Measurements from ENCODE around the gene PPP6R3. TPM values are rescaled to one million over a fixed set of nuclear protein-coding genes. Genes with fewer than 3 reads are reported as not detected.

Gene PPP6R3
- total and polyA plus RNA-seq, 10 of the 15 experiments (the other 5 are each of a cell fraction or from before 2014, with no cell fraction given), result 12.4 to 123 (median 74.1) TPM

DNA sequence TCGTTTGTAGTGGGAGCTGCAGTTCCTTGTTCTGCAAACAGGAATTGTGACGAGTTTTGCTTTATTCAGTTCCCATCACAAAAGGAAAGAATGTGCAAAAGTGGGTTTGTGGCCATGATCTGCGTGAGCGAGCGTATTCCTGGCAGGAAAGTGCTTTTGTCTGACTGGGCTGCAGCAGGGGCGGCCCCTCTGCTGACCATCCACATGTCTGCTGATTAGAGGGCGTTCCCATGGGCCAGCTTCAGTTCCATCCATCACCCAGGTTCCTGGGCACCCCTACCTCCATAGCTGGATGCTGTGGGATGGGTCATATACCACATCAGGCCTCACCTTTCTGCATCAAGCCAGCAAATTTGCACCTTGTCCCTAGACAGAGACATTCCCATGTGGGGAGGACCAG lies 194.9 kb downstream of the PPP6R3 start (continued):
- TF ChIP-seq PRDM15 (CRISPR knock-in tag; IDR thresholded peaks at IDR 0.05), result no peak
- no peak for TF ChIP-seq PBX3 (IDR thresholded peaks at IDR 0.05; ENCODE audit: insufficient replicate concordance, low read depth, low read length)
- TF ChIP-seq RAD51 (IDR thresholded peaks at IDR 0.05), result no peak
- TF ChIP-seq ZNF384 (IDR thresholded peaks at IDR 0.05; ENCODE audit: borderline replicate concordance, low read depth, low read length), result no peak
- TF ChIP-seq, protein P1, sequence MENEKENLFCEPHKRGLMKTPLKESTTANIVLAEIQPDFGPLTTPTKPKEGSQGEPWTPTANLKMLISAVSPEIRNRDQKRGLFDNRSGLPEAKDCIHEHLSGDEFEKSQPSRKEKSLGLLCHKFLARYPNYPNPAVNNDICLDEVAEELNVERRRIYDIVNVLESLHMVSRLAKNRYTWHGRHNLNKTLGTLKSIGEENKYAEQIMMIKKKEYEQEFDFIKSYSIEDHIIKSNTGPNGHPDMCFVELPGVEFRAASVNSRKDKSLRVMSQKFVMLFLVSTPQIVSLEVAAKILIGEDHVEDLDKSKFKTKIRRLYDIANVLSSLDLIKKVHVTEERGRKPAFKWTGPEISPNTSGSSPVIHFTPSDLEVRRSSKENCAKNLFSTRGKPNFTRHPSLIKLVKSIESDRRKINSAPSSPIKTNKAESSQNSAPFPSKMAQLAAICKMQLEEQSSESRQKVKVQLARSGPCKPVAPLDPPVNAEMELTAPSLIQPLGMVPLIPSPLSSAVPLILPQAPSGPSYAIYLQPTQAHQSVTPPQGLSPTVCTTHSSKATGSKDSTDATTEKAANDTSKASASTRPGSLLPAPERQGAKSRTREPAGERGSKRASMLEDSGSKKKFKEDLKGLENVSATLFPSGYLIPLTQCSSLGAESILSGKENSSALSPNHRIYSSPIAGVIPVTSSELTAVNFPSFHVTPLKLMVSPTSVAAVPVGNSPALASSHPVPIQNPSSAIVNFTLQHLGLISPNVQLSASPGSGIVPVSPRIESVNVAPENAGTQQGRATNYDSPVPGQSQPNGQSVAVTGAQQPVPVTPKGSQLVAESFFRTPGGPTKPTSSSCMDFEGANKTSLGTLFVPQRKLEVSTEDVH (IDR thresholded peaks at IDR 0.05; ENCODE audit: low read depth, partially characterized antibody), result no peak
- no peak for TF ChIP-seq NFYB (IDR thresholded peaks at IDR 0.05; ENCODE audit: insufficient read depth, low read depth, low read length)
- TF ChIP-seq SREBF2 (IDR thresholded peaks at IDR 0.05; ENCODE audit: low read length), result no peak
